WTC11 (cell line): ENCODE data around the gene JMJD7. TPM values are rescaled to one million over a fixed set of nuclear protein-coding genes. Genes with fewer than 3 reads are reported as not detected.

Experiments used
- ATF1 ChIP-seq: sonication (generic); formaldehyde crosslinking; IDR thresholded peaks from 2 replicates; pipeline ENCODE4 v1.8.1; 2023; ENCODE audit warnings: mild to moderate bottlenecking, moderate library complexity, missing genetic modification reagents
- CBFB ChIP-seq: sonication (generic); formaldehyde crosslinking; IDR thresholded peaks from 2 replicates; pipeline ENCODE4 v1.8.1; 2022; ENCODE audit warnings: mild to moderate bottlenecking, low read depth, missing genetic modification reagents
- CREM ChIP-seq: sonication (generic); formaldehyde crosslinking; IDR thresholded peaks from 2 replicates; pipeline ENCODE4 v1.8.1; 2022; ENCODE audit warnings: mild to moderate bottlenecking, missing genetic modification reagents, moderate library complexity
- ETV6 ChIP-seq: sonication (generic); formaldehyde crosslinking; IDR thresholded peaks from 2 replicates; pipeline ENCODE4 v1.8.1; 2022; ENCODE audit warnings: mild to moderate bottlenecking, missing genetic modification reagents
- GRHL2 ChIP-seq: fragments of 250-450 bp; sonication (Bioruptor Pico); IDR thresholded peaks from 2 replicates; pipeline ENCODE4 v1.8.0; 2022; ENCODE audit warnings: mild to moderate bottlenecking, moderate library complexity; ENCODE audit not compliant: insufficient replicate concordance, severe bottlenecking
- GTF2I ChIP-seq: fragments of 250-450 bp; sonication (Bioruptor Pico); conservative IDR thresholded peaks from 2 replicates; pipeline ENCODE4 v1.4.0; 2021; ENCODE audit warnings: mild to moderate bottlenecking
- HMGXB4 ChIP-seq: sonication (generic); formaldehyde crosslinking; IDR thresholded peaks from 2 replicates; pipeline ENCODE4 v1.8.1; 2023; ENCODE audit warnings: mild to moderate bottlenecking, moderate library complexity, missing genetic modification reagents
- IRF2 ChIP-seq: sonication (generic); formaldehyde crosslinking; IDR thresholded peaks from 2 replicates; pipeline ENCODE4 v1.8.0; 2022; ENCODE audit warnings: low read depth, missing genetic modification reagents, borderline replicate concordance
- JAZF1 ChIP-seq: fragments of 250-450 bp; sonication (Bioruptor Pico); IDR thresholded peaks from 2 replicates; pipeline ENCODE4 v1.9.0; 2021; ENCODE audit warnings: moderate library complexity, mild to moderate bottlenecking, inconsistent platforms
- MXD4 ChIP-seq: fragments of 250-450 bp; sonication (Bioruptor Pico); IDR thresholded peaks from 2 replicates; pipeline ENCODE4 v1.8.0; 2021; ENCODE audit warnings: mild to moderate bottlenecking, moderate library complexity, borderline replicate concordance
- NFE2L1 ChIP-seq: sonication (generic); formaldehyde crosslinking; IDR thresholded peaks from 2 replicates; pipeline ENCODE4 v1.8.1; 2023; ENCODE audit warnings: missing genetic modification reagents
- NFYB ChIP-seq: sonication (generic); formaldehyde crosslinking; conservative IDR thresholded peaks from 2 replicates; pipeline ENCODE4 v1.8.0; 2022; ENCODE audit warnings: low read depth, missing genetic modification reagents
- SP1 ChIP-seq: sonication (generic); formaldehyde crosslinking; conservative IDR thresholded peaks from 2 replicates; pipeline ENCODE4 v1.8.1; 2022; ENCODE audit warnings: missing genetic modification reagents
- STAT6 ChIP-seq: sonication (generic); formaldehyde crosslinking; conservative IDR thresholded peaks from 2 replicates; pipeline ENCODE4 v1.8.1; 2023; ENCODE audit warnings: mild to moderate bottlenecking, low read depth, missing genetic modification reagents, moderate library complexity
- TEAD4 ChIP-seq: sonication (generic); formaldehyde crosslinking; IDR thresholded peaks from 2 replicates; pipeline ENCODE4 v1.8.0; 2022; ENCODE audit warnings: mild to moderate bottlenecking, missing genetic modification reagents
- TP53 ChIP-seq: sonication (generic); formaldehyde crosslinking; IDR thresholded peaks from 2 replicates; pipeline ENCODE4 v1.8.1; 2023; ENCODE audit warnings: mild to moderate bottlenecking, missing genetic modification reagents
- USF1 ChIP-seq: sonication (generic); formaldehyde crosslinking; IDR thresholded peaks from 2 replicates; pipeline ENCODE4 v1.8.0; 2022; ENCODE audit warnings: mild to moderate bottlenecking, missing genetic modification reagents
- ZNF138 ChIP-seq: sonication (generic); formaldehyde crosslinking; conservative IDR thresholded peaks from 2 replicates; pipeline ENCODE4 v1.8.1; 2022; ENCODE audit warnings: mild to moderate bottlenecking, moderate library complexity, missing genetic modification reagents
- ZNF232 ChIP-seq: sonication (generic); formaldehyde crosslinking; IDR thresholded peaks from 2 replicates; pipeline ENCODE4 v1.8.0; 2022; ENCODE audit warnings: mild to moderate bottlenecking, missing genetic modification reagents
- ZNF423 ChIP-seq: fragments of 250-450 bp; sonication (Bioruptor Pico); IDR thresholded peaks from 2 replicates; pipeline ENCODE4 v2.1.2; 2022; ENCODE audit warnings: mild to moderate bottlenecking, moderate library complexity
- ZNF671 ChIP-seq: fragments of 250-450 bp; sonication (Bioruptor Pico); IDR thresholded peaks from 2 replicates; pipeline ENCODE4 v1.8.0; 2021; ENCODE audit warnings: mild to moderate bottlenecking
- total RNA-seq: library from RNA; stranded (reverse); gene quantifications from 3 replicates; pipeline ENCODE4 v1.2.3, GENCODE V29; 2021
- TF ChIP-seq, protein P1 (sequence below): sonication (generic); formaldehyde crosslinking; IDR thresholded peaks from 2 replicates; pipeline ENCODE4 v1.8.1; 2022; ENCODE audit warnings: low read depth, missing genetic modification reagents, borderline replicate concordance
- TF ChIP-seq, protein P2 (sequence below): sonication (generic); formaldehyde crosslinking; IDR thresholded peaks from 2 replicates; pipeline ENCODE4 v1.8.1; 2023; ENCODE audit warnings: mild to moderate bottlenecking, missing genetic modification reagents, moderate library complexity
- TF ChIP-seq, protein P3 (sequence below): sonication (generic); formaldehyde crosslinking; IDR thresholded peaks from 2 replicates; pipeline ENCODE4 v1.8.0; 2023; ENCODE audit warnings: missing genetic modification reagents
- TF ChIP-seq, protein P4 (sequence below): sonication (generic); formaldehyde crosslinking; IDR thresholded peaks from 2 replicates; pipeline ENCODE4 v1.8.1; 2023; ENCODE audit warnings: mild to moderate bottlenecking, missing genetic modification reagents, moderate library complexity
- TF ChIP-seq, protein P5 (sequence below): fragments of 250-450 bp; sonication (Bioruptor Pico); conservative IDR thresholded peaks from 2 replicates; pipeline ENCODE4 v1.9.0; 2021; ENCODE audit warnings: mild to moderate bottlenecking
- TF ChIP-seq, protein P6 (sequence below): fragments of 250-450 bp; sonication (Bioruptor Pico); IDR thresholded peaks from 2 replicates; pipeline ENCODE4 v1.9.0; 2021; ENCODE audit warnings: moderate library complexity, mild to moderate bottlenecking, inconsistent platforms, borderline replicate concordance

The JMJD7 gene
- total RNA-seq, 1 experiment from 2014 or later: 19.9 TPM

DNA sequence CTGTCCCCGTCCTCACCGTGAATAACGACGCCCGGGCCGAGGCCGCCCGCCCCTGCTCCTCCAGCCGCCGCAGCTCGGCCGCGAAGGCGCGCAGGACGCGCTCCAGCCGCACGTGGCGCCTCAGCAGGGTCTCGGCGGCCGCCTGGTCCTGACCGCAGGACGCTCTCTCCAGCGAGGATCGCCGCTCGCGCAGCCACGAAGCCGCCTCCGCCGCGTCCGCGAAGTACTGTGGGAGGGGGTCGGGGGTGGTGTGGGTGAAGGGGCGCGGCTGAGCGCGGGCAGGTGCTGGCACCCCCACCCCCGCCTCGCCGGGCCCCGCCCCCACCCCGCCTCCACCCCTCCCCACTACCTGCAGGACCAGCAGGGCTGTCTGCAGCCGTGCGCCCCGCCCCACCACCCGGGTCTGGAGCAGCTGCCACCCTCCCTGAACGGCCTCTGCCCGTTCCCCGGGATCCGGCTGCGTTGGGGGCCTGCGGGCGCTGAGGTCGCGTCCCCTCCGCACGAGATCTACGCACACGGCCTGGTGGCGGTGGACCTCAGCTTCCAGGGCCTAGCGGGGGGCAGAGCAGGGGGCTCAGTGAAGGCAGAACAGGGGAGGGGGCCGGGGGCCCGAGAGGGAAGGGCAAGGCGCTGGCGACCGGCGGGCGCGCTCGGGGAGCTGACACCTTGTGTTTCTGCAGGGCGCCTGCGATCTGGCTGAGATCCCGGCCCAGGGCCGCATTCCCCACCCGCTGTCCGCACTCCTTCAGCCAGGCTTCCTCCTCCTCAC, 54.2 kb downstream of the JMJD7 start (continued):
- TF ChIP-seq IRF2 (CRISPR knock-in tag): no peak
- TF ChIP-seq ZNF232 (CRISPR knock-in tag): peak; percentile 93; the same call in 1 of the 2 replicates
- TF ChIP-seq ZNF423 (CRISPR knock-in tag): no peak
- 0 out of 2 replicates have a peak, but pooled peaks have one; percentile 18 for TF ChIP-seq STAT6 (CRISPR knock-in tag)
- TF ChIP-seq TEAD4 (CRISPR knock-in tag): peak; percentile 79; the same call in 1 of the 2 replicates
- peak; percentile 29; the same call in 1 of the 2 replicates for TF ChIP-seq CREM (CRISPR knock-in tag)
- no peak for TF ChIP-seq ZNF671 (CRISPR knock-in tag)
- peak; percentile 69 for TF ChIP-seq SP1 (CRISPR knock-in tag)
- TF ChIP-seq GRHL2: no peak
- TF ChIP-seq, protein P1, sequence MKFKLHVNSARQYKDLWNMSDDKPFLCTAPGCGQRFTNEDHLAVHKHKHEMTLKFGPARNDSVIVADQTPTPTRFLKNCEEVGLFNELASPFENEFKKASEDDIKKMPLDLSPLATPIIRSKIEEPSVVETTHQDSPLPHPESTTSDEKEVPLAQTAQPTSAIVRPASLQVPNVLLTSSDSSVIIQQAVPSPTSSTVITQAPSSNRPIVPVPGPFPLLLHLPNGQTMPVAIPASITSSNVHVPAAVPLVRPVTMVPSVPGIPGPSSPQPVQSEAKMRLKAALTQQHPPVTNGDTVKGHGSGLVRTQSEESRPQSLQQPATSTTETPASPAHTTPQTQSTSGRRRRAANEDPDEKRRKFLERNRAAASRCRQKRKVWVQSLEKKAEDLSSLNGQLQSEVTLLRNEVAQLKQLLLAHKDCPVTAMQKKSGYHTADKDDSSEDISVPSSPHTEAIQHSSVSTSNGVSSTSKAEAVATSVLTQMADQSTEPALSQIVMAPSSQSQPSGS (CRISPR knock-in tag): peak; percentile 71; the same call in 1 of the 2 replicates
- TF ChIP-seq ATF1 (CRISPR knock-in tag): no peak
- TF ChIP-seq, protein P2, sequence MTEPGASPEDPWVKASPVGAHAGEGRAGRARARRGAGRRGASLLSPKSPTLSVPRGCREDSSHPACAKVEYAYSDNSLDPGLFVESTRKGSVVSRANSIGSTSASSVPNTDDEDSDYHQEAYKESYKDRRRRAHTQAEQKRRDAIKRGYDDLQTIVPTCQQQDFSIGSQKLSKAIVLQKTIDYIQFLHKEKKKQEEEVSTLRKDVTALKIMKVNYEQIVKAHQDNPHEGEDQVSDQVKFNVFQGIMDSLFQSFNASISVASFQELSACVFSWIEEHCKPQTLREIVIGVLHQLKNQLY: 0 out of 2 replicates have a peak, but pooled peaks have one; percentile 42
- TF ChIP-seq TP53: peak; percentile 96
- 0 out of 2 replicates have a peak, but pooled peaks have one; percentile 53 for TF ChIP-seq HMGXB4 (CRISPR knock-in tag)
- TF ChIP-seq, protein P3, sequence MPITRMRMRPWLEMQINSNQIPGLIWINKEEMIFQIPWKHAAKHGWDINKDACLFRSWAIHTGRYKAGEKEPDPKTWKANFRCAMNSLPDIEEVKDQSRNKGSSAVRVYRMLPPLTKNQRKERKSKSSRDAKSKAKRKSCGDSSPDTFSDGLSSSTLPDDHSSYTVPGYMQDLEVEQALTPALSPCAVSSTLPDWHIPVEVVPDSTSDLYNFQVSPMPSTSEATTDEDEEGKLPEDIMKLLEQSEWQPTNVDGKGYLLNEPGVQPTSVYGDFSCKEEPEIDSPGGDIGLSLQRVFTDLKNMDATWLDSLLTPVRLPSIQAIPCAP (CRISPR knock-in tag): peak; percentile 96
- TF ChIP-seq NFYB (CRISPR knock-in tag): no peak; the same call in 1 of the 2 replicates
- TF ChIP-seq USF1 (CRISPR knock-in tag): no peak; the same call in 1 of the 2 replicates
- no peak for TF ChIP-seq MXD4 (CRISPR knock-in tag)
- TF ChIP-seq, protein P4, sequence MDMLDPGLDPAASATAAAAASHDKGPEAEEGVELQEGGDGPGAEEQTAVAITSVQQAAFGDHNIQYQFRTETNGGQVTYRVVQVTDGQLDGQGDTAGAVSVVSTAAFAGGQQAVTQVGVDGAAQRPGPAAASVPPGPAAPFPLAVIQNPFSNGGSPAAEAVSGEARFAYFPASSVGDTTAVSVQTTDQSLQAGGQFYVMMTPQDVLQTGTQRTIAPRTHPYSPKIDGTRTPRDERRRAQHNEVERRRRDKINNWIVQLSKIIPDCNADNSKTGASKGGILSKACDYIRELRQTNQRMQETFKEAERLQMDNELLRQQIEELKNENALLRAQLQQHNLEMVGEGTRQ (CRISPR knock-in tag): peak; percentile 52
- peak; percentile 95 for TF ChIP-seq NFE2L1 (CRISPR knock-in tag)
- TF ChIP-seq CBFB (CRISPR knock-in tag): no peak
- TF ChIP-seq, protein P5, sequence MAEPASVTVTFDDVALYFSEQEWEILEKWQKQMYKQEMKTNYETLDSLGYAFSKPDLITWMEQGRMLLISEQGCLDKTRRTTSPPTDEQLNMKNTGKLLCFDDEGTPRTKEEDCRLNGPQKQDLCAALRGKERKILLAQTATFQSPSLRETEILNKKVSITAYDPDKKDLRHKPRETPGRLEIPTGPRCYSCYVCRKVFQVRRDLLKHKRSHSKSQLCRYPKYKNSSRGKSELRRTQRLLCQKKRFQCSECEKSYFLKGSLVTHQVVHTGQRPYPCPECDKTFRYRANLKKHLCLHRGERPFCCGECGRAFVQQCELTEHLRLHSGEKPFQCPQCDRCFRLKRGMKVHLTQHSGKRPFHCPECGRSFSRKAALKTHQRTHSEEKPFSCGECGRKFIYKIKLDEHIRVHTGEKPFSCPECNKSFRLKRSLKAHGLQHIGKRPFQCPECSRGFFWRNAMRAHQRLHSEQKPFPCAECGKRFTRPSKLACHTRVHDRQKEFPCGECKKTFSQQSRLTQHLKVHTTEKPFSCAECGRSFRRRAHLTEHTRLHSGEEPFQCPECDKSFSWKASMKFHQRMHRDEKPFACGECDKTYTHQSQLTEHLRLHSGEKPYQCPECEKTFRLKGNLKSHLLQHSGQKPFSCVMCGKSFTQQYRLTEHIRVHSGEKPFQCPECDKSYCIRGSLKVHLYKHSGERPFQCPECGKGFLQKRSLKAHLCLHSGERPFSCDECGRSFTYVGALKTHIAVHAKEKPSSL: no peak
- peak; percentile 91; the same call in 1 of the 2 replicates for TF ChIP-seq ZNF138 (CRISPR knock-in tag)
- TF ChIP-seq JAZF1: no peak
- TF ChIP-seq, protein P6, sequence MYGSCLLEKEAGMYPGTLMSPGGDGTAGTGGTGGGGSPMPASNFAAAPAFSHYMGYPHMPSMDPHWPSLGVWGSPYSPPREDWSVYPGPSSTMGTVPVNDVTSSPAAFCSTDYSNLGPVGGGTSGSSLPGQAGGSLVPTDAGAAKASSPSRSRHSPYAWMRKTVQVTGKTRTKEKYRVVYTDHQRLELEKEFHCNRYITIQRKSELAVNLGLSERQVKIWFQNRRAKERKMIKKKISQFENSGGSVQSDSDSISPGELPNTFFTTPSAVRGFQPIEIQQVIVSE (CRISPR knock-in tag): no peak
- TF ChIP-seq ETV6 (CRISPR knock-in tag): peak; percentile 97
- no peak for TF ChIP-seq GTF2I (CRISPR knock-in tag)
